Mesothelial cell of epicardium (in vitro differentiated cells): ENCODE data around the gene UBE2E1. TPM values are rescaled to one million over a fixed set of nuclear protein-coding genes. Genes with fewer than 3 reads are reported as not detected.

ENCODE experiments used
- DNase-seq, 2 experiments: peaks; one replicate each; pipeline ENCODE4 v3.0.0; 2021; ENCODE audit warnings: low spot score in 2 of 2; ENCODE audit not compliant: unreplicated experiment in 2 of 2
- H3K27ac Mint-ChIP-seq: 2 replicates; pipeline ENCODE4 v1.8.0; 2021; ENCODE audit warnings: mixed read lengths
- H3K27me3 Mint-ChIP-seq: 2 replicates; pipeline ENCODE4 v1.8.0; 2021; ENCODE audit warnings: low read depth, mixed read lengths
- H3K36me3 Mint-ChIP-seq: 2 replicates; pipeline ENCODE4 v1.8.0; 2021; ENCODE audit warnings: mixed read lengths
- H3K4me1 Mint-ChIP-seq: 2 replicates; pipeline ENCODE4 v1.8.0; 2021; ENCODE audit warnings: mixed read lengths
- H3K4me3 Mint-ChIP-seq: 2 replicates; pipeline ENCODE4 v1.8.0; 2021; ENCODE audit warnings: mild to moderate bottlenecking, moderate library complexity, mixed read lengths
- H3K9me3 Mint-ChIP-seq: 2 replicates; pipeline ENCODE4 v1.8.0; 2021; ENCODE audit warnings: mixed read lengths
- total RNA-seq: library from RNA; stranded (reverse); gene quantifications from 3 replicates; pipeline ENCODE4 v1.2.1, GENCODE V29; 2021
- TF ChIP-seq, protein P1 (sequence below): fragments of 200-600 bp; sonication (generic); IDR thresholded peaks from one replicate; pipeline ENCODE4 v1.5.0; 2021; ENCODE audit warnings: antibody characterized with exemption; ENCODE audit not compliant: unreplicated experiment

Gene UBE2E1
- total RNA-seq, 1 donor from 2014 or later, result 89.9 TPM

GRCh38 chr3:23775254-23775909 is 30.4 kb upstream of the UBE2E1 start:
- TF ChIP-seq, protein P1, sequence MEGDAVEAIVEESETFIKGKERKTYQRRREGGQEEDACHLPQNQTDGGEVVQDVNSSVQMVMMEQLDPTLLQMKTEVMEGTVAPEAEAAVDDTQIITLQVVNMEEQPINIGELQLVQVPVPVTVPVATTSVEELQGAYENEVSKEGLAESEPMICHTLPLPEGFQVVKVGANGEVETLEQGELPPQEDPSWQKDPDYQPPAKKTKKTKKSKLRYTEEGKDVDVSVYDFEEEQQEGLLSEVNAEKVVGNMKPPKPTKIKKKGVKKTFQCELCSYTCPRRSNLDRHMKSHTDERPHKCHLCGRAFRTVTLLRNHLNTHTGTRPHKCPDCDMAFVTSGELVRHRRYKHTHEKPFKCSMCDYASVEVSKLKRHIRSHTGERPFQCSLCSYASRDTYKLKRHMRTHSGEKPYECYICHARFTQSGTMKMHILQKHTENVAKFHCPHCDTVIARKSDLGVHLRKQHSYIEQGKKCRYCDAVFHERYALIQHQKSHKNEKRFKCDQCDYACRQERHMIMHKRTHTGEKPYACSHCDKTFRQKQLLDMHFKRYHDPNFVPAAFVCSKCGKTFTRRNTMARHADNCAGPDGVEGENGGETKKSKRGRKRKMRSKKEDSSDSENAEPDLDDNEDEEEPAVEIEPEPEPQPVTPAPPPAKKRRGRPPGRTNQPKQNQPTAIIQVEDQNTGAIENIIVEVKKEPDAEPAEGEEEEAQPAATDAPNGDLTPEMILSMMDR, result no peak
- Mint-ChIP-seq H3K4me1 (no peaks in the 10 kb centered on the region), H3K36me3 (no peaks in the 10 kb centered on the region), H3K9me3 (no peaks in the 10 kb centered on the region), H3K4me3 (no peak overlapping the region), H3K27ac (no peak overlapping the region), H3K27me3 (no peaks in the 10 kb centered on the region)
- DNase-seq, result no peak

- TF ChIP-seq, protein P1, result no peak
- no peaks in the 10 kb centered on the region for H3K36me3 Mint-ChIP-seq
- no peak overlapping the region for H3K4me3 Mint-ChIP-seq
- H3K9me3 Mint-ChIP-seq, result peaks cover 2% of the 10 kb centered on the region
- DNase-seq, result no peak
- H3K4me1 Mint-ChIP-seq, result no peaks in the 10 kb centered on the region
- H3K27me3 Mint-ChIP-seq, result peaks cover 1% of the 10 kb centered on the region
- H3K27ac Mint-ChIP-seq, result no peak overlapping the region
Observed at GRCh38 chr3:23776352-23776891, 29.3 kb upstream of the UBE2E1 start.

GRCh38 chr3:23778446-23778845 is 27.3 kb upstream of the UBE2E1 start:
- no peaks in the 10 kb centered on the region for H3K36me3 Mint-ChIP-seq
- H3K9me3 Mint-ChIP-seq, result peaks cover 10% of the 10 kb centered on the region
- DNase-seq, result no peak
- no peak overlapping the region for H3K4me3 Mint-ChIP-seq
- TF ChIP-seq, protein P1, result no peak
- H3K27me3 Mint-ChIP-seq, result peaks cover 7% of the 10 kb centered on the region
- H3K27ac Mint-ChIP-seq, result no peak overlapping the region
- no peaks in the 10 kb centered on the region for H3K4me1 Mint-ChIP-seq

GRCh38 chr3:23779841-23780240 is 25.9 kb upstream of the UBE2E1 start:
- Mint-ChIP-seq H3K4me1 (no peaks in the 10 kb centered on the region), H3K27ac (no peak overlapping the region), H3K36me3 (no peaks in the 10 kb centered on the region), H3K27me3 (peaks cover 7% of the 10 kb centered on the region), H3K9me3 (peaks cover 10% of the 10 kb centered on the region), H3K4me3 (no peak overlapping the region)
- TF ChIP-seq, protein P1, result no peak
- DNase-seq, result no peak

DNA sequence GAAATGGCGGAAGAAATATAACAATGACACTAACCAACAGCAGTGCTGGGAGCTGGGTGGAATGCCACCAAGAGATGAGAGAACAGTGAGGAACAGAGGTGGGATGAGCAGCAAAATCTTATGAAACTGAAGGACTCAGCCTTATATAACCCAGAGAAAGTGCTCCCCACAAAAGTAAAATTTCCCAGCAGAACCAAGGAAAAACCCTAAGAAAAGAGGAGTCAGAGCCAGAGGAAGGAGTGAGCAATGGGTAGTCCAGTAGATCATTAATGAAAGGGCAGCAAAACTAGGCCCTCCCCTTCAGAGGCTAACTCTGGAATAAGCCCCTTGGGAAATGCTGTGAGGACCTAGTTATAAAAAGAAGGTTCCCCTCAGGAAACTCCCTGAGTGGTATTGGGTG is 24.7 kb upstream of the UBE2E1 start:
- no peaks in the 10 kb centered on the region for H3K36me3 Mint-ChIP-seq
- H3K27ac Mint-ChIP-seq, result no peak overlapping the region
- H3K9me3 Mint-ChIP-seq, result peaks cover 10% of the 10 kb centered on the region
- TF ChIP-seq, protein P1, result no peak
- no peak overlapping the region for H3K4me3 Mint-ChIP-seq
- no peak for DNase-seq
- H3K4me1 Mint-ChIP-seq, result no peaks in the 10 kb centered on the region
- peaks cover 7% of the 10 kb centered on the region for H3K27me3 Mint-ChIP-seq

DNA sequence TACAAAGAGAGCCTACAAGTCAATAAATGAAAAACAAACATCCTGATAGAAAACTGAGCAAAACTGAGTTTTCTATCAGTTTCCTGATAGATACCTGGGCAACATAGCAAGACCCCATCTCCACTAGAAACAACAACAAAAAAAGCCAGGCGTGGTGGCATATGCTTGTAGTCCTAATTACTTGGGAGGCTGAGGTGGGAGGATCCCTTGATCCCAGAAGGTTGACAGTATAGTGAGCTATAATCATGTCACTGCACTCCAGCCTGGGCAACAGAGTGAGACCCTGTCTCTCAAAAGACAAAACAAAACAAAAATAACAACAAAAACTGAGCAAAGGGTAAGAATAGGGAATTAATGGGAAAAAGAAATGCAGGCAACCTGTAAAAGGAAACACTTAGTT is 23.9 kb upstream of the UBE2E1 start:
- Mint-ChIP-seq H3K27ac (no peak overlapping the region), H3K4me1 (no peaks in the 10 kb centered on the region), H3K27me3 (peaks cover 7% of the 10 kb centered on the region), H3K9me3 (peaks cover 10% of the 10 kb centered on the region), H3K36me3 (no peaks in the 10 kb centered on the region), H3K4me3 (no peak overlapping the region)
- TF ChIP-seq, protein P1, result no peak
- DNase-seq, result no peak
